ENCODE results near the gene FAM47A. TPM values are rescaled to one million over a fixed set of nuclear protein-coding genes. Genes with fewer than 3 reads are reported as not detected.

The FAM47A gene
- total and polyA plus RNA-seq, 12 donors, result not detected

DNA sequence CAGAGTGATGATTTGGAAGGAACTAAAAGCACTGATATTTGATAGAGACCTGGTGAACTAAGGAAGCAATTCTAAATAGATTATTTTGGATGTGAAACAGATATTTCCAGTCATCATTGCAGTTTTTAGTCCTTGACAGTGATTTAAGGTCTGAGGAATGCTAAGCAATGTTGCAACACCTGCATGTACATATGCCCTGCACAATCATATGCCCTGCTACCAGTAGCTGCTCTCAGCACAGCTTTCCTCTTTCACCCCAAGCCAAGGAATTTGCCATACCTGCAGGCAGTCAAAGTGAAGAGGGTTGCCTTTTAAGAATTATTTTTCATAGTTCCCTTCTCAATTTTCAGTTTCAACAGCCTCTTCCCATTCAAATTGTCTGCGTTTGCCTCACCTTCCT, 8.7 kb upstream of the FAM47A start:
- H3K9me3 ChIP-seq, result no peaks in the 10 kb centered on the region
- DNase-seq (no peak), ATAC-seq (no peak)
- H3K27ac ChIP-seq, result no peak overlapping the region
- intact Hi-C loops (cut with DNase I), result loop anchor here in 1 of 10 donors (5.0 kb wide), 1 partner anchor 241 kb away; no protein-coding TSS in a partner anchor
- no peaks in the 10 kb centered on the region for H3K36me3 ChIP-seq
- TF ChIP-seq, protein P1, sequence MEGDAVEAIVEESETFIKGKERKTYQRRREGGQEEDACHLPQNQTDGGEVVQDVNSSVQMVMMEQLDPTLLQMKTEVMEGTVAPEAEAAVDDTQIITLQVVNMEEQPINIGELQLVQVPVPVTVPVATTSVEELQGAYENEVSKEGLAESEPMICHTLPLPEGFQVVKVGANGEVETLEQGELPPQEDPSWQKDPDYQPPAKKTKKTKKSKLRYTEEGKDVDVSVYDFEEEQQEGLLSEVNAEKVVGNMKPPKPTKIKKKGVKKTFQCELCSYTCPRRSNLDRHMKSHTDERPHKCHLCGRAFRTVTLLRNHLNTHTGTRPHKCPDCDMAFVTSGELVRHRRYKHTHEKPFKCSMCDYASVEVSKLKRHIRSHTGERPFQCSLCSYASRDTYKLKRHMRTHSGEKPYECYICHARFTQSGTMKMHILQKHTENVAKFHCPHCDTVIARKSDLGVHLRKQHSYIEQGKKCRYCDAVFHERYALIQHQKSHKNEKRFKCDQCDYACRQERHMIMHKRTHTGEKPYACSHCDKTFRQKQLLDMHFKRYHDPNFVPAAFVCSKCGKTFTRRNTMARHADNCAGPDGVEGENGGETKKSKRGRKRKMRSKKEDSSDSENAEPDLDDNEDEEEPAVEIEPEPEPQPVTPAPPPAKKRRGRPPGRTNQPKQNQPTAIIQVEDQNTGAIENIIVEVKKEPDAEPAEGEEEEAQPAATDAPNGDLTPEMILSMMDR (IDR thresholded peaks at IDR 0.05), result no peak
- no peak overlapping the region for H3K4me3 ChIP-seq
- no peaks in the 10 kb centered on the region for H3K27me3 ChIP-seq
- 65 to 67% methylated on average over 1 of the region's 1 CpG for WGBS, 2 donors
- H3K4me1 ChIP-seq, result no peaks in the 10 kb centered on the region

DNA sequence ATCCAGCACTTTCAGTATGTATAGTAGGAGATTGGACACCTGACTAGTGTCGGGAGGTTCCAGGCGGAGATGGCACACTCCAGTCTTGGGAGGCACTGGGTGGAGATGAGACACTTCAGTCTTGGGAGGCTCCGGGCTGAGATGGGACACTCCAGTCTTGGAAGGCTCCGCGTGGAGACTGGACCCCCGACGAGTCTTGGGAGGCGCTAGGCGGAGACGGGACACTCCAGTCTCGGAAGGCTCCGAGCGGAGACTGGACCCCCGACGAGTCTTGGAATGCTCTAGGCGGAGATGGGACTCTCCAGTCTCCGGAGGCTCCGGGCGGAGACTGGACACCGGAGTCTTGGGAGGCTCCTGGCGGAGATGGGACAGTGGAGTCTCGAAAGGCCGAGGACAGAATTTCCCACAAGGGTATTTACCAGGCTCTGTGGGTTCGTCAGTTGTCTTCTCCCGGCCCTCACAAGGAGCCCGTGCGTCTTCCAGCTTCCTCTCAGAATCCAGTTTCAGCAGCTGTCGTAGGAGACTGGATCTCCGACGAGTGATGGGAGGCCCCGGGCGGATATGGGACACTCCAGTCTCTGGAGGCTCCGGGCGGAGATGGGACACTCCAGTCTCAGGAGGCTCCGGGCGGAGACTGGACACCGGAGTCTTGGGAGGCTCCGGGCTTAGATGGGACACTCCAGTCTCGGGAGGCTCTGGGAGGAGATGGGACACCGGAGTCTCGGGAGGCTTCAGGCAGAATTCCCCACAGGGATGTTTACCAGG, 952 bp downstream of the FAM47A start:
- no peaks in the 10 kb centered on the region for H3K36me3 ChIP-seq
- no peak overlapping the region for H3K27ac ChIP-seq
- no peak for DNase-seq
- H3K9me3 ChIP-seq, result peaks cover 0 to 13% (median 0%) of the 10 kb centered on the region in 11 donors
- H3K4me3 ChIP-seq, result no peak overlapping the region
- no peaks in the 10 kb centered on the region for H3K27me3 ChIP-seq
- intact Hi-C loops (cut with DNase I), result no loop called here
- H3K4me1 ChIP-seq, result no peaks in the 10 kb centered on the region
- TF ChIP-seq, protein P1 (IDR thresholded peaks at IDR 0.05), result no peak
- ATAC-seq, result no peak
- WGBS, 2 donors, result 94 to 96% methylated on average over 38 to 41 of the region's 41 CpGs

DNA sequence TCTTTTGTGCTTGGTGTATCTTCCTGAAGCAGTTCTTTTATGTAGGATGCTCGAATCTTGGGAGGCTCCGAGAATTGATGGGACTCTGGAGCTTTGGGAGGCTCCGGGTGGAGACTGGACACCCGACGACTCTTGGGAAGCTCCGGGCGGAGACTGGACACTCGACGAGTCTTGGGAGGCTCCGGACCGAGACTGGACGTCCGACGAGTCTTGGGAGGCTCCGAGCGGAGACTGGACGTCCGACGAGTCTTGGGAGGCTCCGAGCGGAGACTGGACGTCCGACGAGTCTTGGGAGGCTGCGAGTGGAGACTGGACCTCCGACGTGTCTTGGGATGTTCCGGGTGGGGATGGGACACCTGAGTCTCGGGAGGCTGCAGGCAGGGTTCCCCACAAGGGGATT, 1.6 kb downstream of the FAM47A start:
- 91 to 93% methylated on average over 20 to 26 of the region's 29 CpGs for WGBS, 2 donors
- Histone ChIP-seq H3K4me3 (no peak overlapping the region), H3K4me1 (no peaks in the 10 kb centered on the region), H3K27ac (no peak overlapping the region), H3K9me3 (peaks cover 0 to 13% (median 0%) of the 10 kb centered on the region in 11 donors), H3K36me3 (no peaks in the 10 kb centered on the region), H3K27me3 (no peaks in the 10 kb centered on the region)
- TF ChIP-seq, protein P1 (IDR thresholded peaks at IDR 0.05), result no peak
- DNase-seq, result no peak
- intact Hi-C loops (cut with DNase I), result no loop called here
- no peak for ATAC-seq

DNA sequence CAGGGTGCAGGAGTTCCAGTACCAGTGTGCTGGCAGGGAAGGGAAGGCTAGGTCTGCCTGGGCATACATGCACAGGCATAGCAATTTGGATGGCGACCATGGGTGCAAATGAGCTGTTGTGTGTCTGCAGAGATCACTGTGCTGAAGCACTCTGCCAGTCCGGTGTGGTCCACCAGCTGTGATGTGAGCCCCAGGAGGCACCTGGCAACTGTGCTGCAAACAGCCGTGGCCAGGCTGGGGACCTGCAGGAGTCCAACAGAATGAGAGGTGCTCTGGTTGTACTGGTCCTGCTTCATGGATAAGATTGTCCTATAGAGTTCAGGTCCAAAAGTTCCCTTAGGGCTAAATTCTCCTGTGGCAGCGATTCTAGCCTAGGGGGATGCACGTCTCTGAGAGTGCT, 6.1 kb downstream of the FAM47A start:
- intact Hi-C loops (cut with DNase I), result no loop called here
- Histone ChIP-seq H3K4me1 (no peaks in the 10 kb centered on the region), H3K27me3 (no peaks in the 10 kb centered on the region), H3K4me3 (no peak overlapping the region), H3K9me3 (peaks cover 0 to 36% (median 0%) of the 10 kb centered on the region in 11 donors), H3K27ac (no peak overlapping the region), H3K36me3 (no peaks in the 10 kb centered on the region)
- DNase-seq (no peak), ATAC-seq (no peak)
- WGBS, 2 donors, result 84 to 95% methylated on average over 4 to 5 of the region's 5 CpGs
- TF ChIP-seq, protein P1 (IDR thresholded peaks at IDR 0.05), result no peak
